DMS153 treated with DMSO at 0.1 percent for 48 hours (cell line): ENCODE measurements around the gene ABCC4.
"Not testable (repeated sequence)": the region's sequence is repeated elsewhere in the genome, so short reads cannot be mapped to it uniquely, and the experiment has no call there.

Experiments used
- DNase-seq: peaks from one replicate; lab custom pipeline; 2025; ENCODE audit not compliant: unreplicated experiment; lab: John Stamatoyannopoulos, UW

Gene ABCC4

GRCh38 chr13:95298169-95298965, 2.9 kb downstream of the ABCC4 start:
- no peak for DNase-seq

GRCh38 chr13:95296326-95296925, 4.8 kb downstream of the ABCC4 start:
- no peak for DNase-seq

GRCh38 chr13:95295026-95295425, 6.2 kb downstream of the ABCC4 start:
- no peak for DNase-seq

- DNase-seq: no peak
Observed at GRCh38 chr13:95292622-95293021, 8.6 kb downstream of the ABCC4 start.

GRCh38 chr13:95289901-95290300, 11.3 kb downstream of the ABCC4 start:
- not testable (repeated sequence) for DNase-seq

GRCh38 chr13:95289020-95289444, 12.2 kb downstream of the ABCC4 start:
- DNase-seq: no peak

GRCh38 chr13:95284436-95284835, 16.8 kb downstream of the ABCC4 start:
- no peak for DNase-seq

GRCh38 chr13:95279016-95279415, 22.2 kb downstream of the ABCC4 start:
- DNase-seq: no peak

GRCh38 chr13:95276037-95276505, 25.2 kb downstream of the ABCC4 start:
- no peak for DNase-seq

- no peak for DNase-seq
Observed at GRCh38 chr13:95275322-95276036, 25.8 kb downstream of the ABCC4 start.

GRCh38 chr13:95273592-95274132, 27.6 kb downstream of the ABCC4 start:
- DNase-seq: not testable (repeated sequence)

GRCh38 chr13:95272076-95272475, 29.2 kb downstream of the ABCC4 start:
- DNase-seq: not testable (repeated sequence)

GRCh38 chr13:95269756-95270155, 31.5 kb downstream of the ABCC4 start:
- no peak for DNase-seq

GRCh38 chr13:95268343-95269065, 32.7 kb downstream of the ABCC4 start:
- DNase-seq: not testable (repeated sequence)

GRCh38 chr13:95267662-95268342, 33.4 kb downstream of the ABCC4 start:
- DNase-seq: no peak

- DNase-seq: no peak
Observed at GRCh38 chr13:95264225-95264624, 37.0 kb downstream of the ABCC4 start.

GRCh38 chr13:95262837-95263384, 38.3 kb downstream of the ABCC4 start:
- no peak for DNase-seq

- DNase-seq: no peak
Observed at GRCh38 chr13:95261956-95262355, 39.3 kb downstream of the ABCC4 start.

GRCh38 chr13:95260031-95260525, 41.2 kb downstream of the ABCC4 start:
- no peak for DNase-seq
